Bronchial epithelial cell (primary cell): Measurements from ENCODE around the gene ARID5A. TPM values are rescaled to one million over a fixed set of nuclear protein-coding genes. Genes with fewer than 3 reads are reported as not detected.

ENCODE experiments used
- DNase-seq: peaks from one replicate; pipeline ENCODE4 v3.0.0-alpha.2; 2010; ENCODE audit warnings: low read depth
- FAIRE-seq: peaks from 2 replicates; lab custom pipeline; 2011; peaks lifted over from hg19 to GRCh38; lab: Jason Lieb, UNC
- H3K27me3 ChIP-seq: 2 replicates; pipeline ENCODE4 v1.5.1; 2011; ENCODE audit warnings: low read length; ENCODE audit not compliant: control insufficient read depth, insufficient read depth
- H3K36me3 ChIP-seq: 2 replicates; pipeline ENCODE4 v1.5.1; 2011; ENCODE audit warnings: low read length; ENCODE audit not compliant: control insufficient read depth, insufficient read depth
- H3K4me3 ChIP-seq: 2 replicates; pipeline ENCODE4 v1.5.1; 2011; ENCODE audit warnings: mild to moderate bottlenecking, low read depth, low read length, control low read depth
- total RNA-seq: library from RNA; depleted of rRNA; stranded (reverse); fragments of >200 nt; gene quantifications from 2 replicates; pipeline ENCODE4 v1.2.1, GENCODE V29; 2014
- TF ChIP-seq, protein P1 (sequence below): IDR thresholded peaks from 2 replicates; pipeline ENCODE4 v1.5.1; 2011; ENCODE audit warnings: mild to moderate bottlenecking, moderate library complexity, low read length, control low read depth, inconsistent platforms; ENCODE audit not compliant: insufficient read depth, severe bottlenecking

The ARID5A gene, protein sequence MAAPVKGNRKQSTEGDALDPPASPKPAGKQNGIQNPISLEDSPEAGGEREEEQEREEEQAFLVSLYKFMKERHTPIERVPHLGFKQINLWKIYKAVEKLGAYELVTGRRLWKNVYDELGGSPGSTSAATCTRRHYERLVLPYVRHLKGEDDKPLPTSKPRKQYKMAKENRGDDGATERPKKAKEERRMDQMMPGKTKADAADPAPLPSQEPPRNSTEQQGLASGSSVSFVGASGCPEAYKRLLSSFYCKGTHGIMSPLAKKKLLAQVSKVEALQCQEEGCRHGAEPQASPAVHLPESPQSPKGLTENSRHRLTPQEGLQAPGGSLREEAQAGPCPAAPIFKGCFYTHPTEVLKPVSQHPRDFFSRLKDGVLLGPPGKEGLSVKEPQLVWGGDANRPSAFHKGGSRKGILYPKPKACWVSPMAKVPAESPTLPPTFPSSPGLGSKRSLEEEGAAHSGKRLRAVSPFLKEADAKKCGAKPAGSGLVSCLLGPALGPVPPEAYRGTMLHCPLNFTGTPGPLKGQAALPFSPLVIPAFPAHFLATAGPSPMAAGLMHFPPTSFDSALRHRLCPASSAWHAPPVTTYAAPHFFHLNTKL
- total RNA-seq = 2.9 and 3.7 TPM in 2 replicates

DNA sequence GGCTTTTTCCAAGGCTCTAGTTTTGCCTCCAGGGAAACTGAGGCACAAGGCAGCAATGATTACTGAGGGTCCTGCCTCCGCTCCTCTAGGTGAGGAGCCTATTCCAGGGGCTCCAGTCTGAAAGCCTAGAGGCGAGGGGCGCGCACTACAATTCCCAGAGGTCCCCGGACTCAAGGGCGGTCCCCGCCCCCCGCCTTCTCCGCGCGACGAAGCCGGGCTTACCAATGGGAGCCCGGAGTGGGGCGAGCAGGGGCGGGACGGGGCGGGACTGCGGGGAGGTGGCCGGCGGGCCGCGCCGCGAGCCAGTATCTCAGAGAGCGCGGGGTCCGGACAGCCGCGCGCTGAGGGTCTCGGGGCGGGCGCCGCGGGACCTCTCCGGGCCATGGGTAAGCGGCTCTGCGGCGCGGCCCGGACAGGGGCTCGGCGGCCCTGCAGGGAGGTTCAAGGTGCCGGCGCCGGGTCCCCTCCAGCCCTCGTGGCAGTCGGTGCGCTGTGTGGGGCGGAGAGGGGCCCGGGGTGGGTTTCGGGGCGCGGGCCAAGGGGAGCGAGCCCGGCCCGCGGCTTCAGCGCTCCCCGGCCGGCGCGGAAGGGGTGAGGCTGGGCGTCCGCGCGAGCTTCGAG lies at the start of gene ARID5A:
TSS of gene ARID5A (plus strand) at position 308 of the 621 bp plus-strand sequence. CDS start at position 383, 75 bp downstream.
- Histone ChIP-seq H3K4me3 (peak within 1 kb of the TSS; percentile 51), H3K36me3 (no peaks in the 10 kb centered on the region), H3K27me3 (no peaks in the 10 kb centered on the region)
- FAIRE-seq (no peak), DNase-seq (peak; percentile 67)
- TF ChIP-seq, protein P1, sequence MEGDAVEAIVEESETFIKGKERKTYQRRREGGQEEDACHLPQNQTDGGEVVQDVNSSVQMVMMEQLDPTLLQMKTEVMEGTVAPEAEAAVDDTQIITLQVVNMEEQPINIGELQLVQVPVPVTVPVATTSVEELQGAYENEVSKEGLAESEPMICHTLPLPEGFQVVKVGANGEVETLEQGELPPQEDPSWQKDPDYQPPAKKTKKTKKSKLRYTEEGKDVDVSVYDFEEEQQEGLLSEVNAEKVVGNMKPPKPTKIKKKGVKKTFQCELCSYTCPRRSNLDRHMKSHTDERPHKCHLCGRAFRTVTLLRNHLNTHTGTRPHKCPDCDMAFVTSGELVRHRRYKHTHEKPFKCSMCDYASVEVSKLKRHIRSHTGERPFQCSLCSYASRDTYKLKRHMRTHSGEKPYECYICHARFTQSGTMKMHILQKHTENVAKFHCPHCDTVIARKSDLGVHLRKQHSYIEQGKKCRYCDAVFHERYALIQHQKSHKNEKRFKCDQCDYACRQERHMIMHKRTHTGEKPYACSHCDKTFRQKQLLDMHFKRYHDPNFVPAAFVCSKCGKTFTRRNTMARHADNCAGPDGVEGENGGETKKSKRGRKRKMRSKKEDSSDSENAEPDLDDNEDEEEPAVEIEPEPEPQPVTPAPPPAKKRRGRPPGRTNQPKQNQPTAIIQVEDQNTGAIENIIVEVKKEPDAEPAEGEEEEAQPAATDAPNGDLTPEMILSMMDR = no peak

DNA sequence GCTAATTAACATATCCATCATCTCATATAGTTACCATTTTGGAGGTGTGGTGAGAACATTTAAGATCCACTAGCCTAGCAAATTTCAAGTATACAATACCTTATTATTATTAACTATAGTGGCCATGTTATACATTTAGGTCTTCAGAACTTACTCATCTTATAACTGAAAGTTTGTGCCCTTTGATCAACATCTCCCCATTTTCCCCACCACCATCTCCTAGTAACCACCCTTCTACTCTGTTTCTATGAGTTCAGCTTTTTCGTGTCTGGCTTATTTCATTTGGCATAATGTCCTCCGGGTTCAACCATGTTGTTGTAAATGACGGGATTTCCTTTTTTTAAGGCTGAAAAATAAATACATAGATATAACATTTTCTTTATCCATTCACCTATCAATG lies 47.3 kb upstream of the ARID5A start:
- TF ChIP-seq, protein P1 = no peak
- H3K36me3 ChIP-seq = no peaks in the 10 kb centered on the region
- no peak overlapping the region for H3K4me3 ChIP-seq
- DNase-seq (no peak), FAIRE-seq (no peak)
- H3K27me3 ChIP-seq = no peaks in the 10 kb centered on the region

DNA sequence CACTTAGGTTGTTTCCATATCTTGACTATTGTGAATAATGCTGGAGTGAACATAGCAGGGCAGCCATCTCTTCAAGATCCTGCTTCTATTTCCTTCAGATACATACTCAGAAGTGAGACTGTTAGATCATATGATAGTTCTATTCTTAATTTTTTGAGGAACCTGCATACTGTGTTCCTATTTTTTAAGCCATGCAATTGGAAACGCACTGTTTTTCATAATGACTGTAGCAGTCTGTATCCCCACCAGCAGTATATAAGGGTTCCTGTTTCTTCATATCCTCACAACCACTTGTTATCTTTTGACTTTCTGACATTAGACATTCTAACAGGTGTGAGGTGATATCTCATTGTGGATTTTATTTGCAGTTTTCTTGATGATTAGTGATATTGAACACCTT lies 46.9 kb upstream of the ARID5A start:
- Histone ChIP-seq H3K27me3 (no peaks in the 10 kb centered on the region), H3K4me3 (no peak overlapping the region), H3K36me3 (no peaks in the 10 kb centered on the region)
- DNase-seq (no peak), FAIRE-seq (no peak)
- TF ChIP-seq, protein P1 = no peak

DNA sequence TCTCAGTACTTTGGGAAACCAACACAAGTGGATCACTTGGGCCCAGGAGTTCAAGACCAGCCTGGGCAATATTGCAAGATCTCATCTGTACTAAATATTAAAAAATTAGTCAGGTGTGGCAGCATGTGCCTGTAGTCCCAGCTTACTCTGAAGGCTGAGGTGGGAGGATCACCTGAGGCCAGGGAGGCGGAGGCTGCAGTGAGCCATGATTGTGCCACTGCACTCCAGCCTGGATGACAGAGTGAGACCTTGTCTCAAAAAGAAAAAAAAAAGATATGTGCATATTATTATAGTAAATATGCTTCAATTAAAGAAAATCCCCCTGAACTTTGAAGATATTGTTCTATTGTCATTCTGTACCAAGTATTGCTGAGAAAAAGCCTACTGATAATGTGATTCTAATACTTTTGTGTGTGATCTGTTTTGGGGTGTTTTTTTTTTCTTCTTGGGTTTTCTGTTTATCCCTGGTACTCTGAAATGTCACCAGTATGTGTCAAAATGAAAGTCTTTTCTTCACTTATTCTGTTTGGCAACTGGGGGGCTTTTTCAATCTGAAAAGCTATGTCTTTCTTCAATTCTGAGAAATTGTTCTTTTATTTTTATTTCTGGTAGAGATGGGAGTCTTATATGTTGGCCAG lies 44.6 kb upstream of the ARID5A start:
- no peak for FAIRE-seq
- DNase-seq = no peak
- H3K4me3 ChIP-seq = no peak overlapping the region
- H3K36me3 ChIP-seq = no peaks in the 10 kb centered on the region
- TF ChIP-seq, protein P1 = no peak
- H3K27me3 ChIP-seq = no peaks in the 10 kb centered on the region

DNA sequence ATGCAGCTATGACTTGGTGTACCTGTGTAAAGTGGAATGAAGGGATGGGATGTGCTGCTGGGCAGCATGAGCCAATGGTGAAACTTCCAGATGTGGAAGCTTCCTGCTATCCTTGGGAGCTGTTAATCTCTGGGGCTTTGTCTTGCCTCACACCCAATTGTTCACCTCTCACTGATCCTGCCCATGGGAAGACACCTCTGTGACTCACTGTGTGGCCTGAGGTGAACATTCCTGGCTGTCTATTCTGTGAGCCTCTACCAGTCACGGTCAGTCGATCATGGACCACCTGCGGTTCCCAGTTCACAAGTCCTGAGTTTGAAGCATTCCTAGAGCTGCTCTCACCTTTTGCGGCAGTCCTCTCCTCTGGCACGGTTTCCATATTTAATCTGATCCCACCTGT lies 43.5 kb upstream of the ARID5A start:
- peak; percentile 82 for DNase-seq
- Histone ChIP-seq H3K27me3 (no peaks in the 10 kb centered on the region), H3K4me3 (no peak overlapping the region), H3K36me3 (no peaks in the 10 kb centered on the region)
- FAIRE-seq = peak; percentile 98
- TF ChIP-seq, protein P1 = no peak
